NCI-H187 treated with DMSO at 0.1 percent for 48 hours (cell line): ENCODE data around the gene ZNF385B.
"Not testable (repeated sequence)": the region's sequence is repeated elsewhere in the genome, so short reads cannot be mapped to it uniquely, and the experiment has no call there.

Source experiments
- DNase-seq: peaks from one replicate; lab custom pipeline; 2025; lab: John Stamatoyannopoulos, UW

The ZNF385B gene

DNA sequence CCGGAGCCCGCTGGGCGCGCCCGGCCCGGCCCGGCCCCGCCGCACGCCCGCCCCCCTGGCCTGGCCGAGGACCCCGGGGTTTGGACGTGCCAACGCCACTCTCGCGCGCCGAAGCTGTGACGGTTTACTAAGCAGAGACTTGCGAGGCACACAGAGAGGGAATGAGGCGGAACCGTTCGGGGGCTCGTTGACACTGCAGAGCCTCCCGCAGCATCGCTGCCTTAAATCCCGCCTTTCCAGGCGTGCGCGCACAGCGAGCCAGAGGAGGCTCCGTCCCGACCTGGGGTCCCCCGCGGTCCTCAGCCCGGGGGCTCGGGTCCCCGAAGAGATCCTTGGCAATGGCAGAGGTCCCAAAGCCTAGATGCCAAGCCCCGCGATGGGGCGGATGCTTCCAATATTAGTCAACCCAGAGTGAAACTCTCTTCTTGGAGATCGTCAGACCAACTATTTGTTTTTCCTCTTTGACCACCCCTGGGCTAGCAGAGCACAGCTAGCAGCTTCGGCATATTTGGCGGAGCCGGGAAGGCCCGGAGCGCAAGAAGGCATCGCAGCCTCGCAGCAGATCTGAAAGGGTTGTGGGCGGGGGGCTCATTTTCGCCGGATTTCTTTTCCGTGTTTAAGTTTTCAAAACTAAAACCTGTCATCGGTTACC is at the start of gene ZNF385B:
TSS of gene ZNF385B (minus strand) at position 197 of the 652 bp plus-strand sequence.
- DNase-seq, result no peak

DNA sequence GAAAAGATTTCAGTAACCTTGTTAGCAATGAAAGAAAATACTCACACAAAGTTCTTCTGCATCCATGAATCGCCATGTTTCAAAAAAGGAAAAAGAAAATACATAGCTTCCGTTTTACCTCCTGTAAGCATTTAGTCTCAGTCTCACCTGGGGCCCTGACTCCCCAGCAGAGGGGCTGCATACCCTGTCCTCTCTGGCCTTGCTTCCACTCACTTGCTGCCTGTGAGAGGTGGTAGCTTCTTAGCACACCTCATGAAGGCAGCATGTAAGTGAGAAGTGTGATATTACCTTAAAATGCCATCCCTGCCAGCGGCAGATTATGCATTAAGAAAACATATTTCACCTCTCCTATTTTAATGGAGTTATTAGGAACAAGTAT is 49.3 kb upstream of the ZNF385B start:
- no peak for DNase-seq

DNA sequence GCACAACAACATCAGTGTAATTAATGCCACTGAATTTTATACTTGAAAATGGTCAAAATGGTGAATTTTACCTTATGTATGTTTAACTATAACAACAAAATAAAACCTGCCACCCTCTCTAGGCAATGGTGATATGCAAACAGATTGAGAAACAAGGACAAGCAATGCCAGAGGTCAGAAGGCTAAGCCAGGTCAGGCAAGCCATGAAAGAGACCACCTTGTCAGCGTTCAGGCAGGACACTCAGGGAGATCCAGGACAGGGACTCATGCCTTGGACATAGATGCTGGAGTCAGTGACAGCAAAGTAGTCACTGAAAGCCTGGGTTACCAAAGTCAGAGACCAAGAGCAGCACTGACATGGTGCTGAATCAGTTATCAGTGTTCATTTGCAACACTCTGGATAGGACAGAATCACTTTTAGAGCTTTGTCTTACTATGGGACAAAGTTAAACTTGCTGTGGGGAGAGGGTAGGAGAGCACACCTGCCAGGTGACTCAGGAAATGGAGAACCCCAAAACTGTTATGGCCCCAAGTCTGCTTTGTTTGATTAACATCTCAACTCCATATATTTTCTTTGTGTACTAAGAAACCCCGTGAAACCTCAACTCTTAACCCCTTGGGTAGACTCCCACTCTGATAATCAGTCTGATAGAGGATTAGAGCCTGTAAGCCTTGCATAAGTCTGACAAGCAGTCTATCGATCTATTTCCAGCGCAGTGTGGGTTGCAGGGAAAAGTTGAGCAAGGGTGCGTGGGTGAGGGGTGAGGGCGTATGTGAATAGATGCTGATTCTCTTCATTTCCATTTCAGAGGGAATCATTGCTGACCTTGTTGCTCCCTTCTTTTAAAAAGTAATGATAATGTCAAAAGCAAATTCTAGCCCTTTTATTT is 48.7 kb upstream of the ZNF385B start:
- DNase-seq, result no peak

DNA sequence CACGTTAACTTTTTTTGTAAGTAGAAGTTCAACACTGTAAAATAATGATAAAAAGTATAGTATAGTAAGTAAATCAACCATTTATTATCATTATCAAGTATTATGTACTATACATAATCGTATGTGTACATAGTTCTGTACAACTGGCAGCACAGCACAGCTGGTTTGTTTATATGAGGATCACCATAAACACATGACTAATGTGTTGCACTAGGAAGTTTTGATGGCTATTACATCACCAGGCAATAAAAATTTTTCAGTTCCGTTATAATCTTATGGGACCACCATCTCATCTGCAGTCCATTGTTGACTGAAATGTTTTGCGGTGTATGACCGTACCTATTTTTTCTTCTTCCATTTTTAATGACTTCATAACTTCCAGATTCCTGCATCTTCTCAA is 39.2 kb upstream of the ZNF385B start:
- no peak for DNase-seq

DNA sequence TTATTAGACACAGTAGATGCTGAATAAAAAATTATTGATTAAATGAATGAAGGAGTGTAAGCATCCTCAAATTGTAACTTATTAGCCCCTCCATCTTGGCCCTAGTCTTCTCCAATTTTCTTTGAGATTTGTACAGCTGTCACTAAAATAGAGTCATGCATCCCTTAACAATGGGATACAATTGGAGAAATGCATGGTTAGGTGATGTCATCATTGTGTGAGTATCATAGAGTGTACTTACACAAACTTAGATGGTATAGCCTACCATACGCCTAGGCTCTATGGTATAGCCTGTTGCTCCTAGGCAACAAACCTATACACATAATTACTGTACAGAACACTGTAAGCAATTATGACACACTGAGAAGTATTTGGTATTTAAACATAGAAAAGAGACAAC is 38.3 kb upstream of the ZNF385B start:
- DNase-seq, result no peak

DNA sequence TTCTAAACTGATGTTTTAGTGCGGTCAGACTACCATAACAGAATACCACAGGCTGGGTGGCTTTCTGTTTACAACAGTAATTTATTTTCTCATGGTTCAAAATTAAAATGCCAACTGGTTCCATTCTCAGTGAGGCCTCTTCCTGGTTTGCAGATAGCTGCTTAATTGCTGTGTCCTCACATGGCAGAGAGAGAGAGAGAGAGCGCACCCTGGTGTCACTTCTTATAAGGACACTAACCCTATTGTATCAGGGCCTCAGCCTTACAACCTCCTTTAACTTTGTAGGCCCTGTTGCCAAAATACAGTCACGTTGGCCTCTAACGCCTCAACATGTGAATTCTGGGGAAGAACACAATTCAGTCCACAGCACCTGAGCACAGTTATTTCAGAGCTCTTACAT is 37.5 kb upstream of the ZNF385B start:
- no peak for DNase-seq

DNA sequence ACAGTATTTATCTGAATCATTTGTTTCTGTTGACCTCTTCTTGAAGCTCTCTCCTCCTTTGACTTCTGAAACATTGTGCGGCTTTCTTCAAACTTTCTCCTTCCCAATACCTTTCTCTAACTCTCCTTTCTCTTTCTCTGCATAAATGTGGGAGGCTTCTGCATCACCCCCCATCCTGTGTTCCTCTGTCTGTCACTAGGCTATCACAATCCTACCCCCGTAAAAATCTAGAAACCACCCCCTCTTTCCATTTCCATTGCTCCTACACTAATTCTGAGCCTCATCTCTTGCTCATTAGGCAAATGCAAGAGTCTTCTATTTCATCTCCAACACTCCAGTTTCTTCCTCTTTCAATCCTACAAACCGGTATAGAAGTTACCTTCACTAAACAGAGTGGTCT is 32.2 kb upstream of the ZNF385B start:
- DNase-seq, result no peak

DNA sequence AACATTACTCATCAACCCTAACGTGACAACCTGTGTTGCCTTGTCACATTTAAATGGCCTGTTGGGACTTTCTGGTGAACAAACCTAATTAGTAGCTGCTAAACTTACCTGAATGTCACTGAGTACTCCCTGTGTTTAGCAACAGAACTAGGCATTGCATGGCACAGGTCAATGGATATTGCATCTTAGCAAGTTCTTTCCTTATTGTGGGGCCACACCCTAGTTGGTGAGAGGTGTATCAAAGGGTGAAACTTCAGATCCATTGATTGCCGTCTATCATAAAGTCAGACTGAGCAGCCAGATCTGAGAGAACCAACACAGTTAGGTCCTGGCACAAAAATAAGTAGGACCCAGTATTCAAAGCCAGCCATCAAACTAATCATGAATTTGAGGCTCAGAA is 29.8 kb upstream of the ZNF385B start:
- DNase-seq, result no peak

DNA sequence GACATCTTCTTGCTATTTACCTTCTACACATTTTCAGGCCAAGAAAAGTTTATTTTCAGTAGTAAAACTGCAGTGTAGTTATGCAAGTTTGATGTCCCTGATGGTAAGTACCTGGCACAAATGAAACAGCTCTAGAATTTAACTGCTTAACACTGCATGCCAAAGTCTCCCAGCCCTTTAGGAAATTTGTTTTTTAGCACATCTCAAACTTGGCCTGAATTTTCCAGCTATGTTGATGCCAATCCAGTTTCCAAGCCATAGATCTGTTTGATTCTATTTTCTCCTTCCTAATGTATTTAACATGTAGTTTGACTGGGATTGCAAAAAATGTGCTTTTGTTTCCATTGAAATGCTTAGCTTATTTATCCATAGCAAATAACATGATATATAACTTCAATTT is 29.3 kb upstream of the ZNF385B start:
- no peak for DNase-seq

DNA sequence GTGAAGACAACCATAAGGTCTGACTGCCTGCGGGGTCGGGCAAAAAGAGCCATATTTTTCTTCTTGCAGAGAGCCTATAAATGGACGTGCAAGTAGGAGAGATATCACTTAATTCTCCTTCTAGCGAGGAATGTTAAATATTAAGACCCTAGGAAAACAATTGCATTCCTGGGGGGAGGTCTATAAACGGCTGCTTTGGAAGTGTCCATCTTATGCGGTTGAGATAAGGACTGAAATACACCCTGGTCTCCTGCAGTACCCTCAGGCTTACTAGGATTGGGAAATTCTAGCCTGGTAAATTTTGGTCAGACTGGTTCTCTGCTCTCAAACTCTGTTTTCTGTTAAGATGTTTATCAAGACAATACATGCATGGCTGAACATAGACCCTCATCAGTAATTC is 27.2 kb upstream of the ZNF385B start:
- DNase-seq, result not testable (repeated sequence)

DNA sequence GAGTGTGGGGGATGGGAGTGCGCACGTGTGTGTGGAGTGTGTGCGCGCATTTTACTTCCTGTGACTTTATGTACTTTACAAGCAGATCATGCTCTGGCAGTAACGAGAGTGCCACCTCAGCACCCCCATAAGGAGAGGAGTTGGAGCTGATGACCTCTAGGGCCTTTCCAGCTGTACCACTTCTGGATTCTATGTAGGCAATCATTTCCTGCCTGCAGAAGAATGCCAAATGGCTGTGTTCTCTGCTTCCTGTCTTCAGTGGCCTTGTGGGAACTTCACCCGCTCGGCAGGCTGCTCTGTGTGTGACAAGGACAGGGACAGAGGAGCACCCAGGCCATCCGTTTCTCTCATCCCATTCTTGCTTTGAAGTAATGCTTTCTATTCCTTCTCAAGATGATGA is 22.8 kb upstream of the ZNF385B start:
- no peak for DNase-seq

DNA sequence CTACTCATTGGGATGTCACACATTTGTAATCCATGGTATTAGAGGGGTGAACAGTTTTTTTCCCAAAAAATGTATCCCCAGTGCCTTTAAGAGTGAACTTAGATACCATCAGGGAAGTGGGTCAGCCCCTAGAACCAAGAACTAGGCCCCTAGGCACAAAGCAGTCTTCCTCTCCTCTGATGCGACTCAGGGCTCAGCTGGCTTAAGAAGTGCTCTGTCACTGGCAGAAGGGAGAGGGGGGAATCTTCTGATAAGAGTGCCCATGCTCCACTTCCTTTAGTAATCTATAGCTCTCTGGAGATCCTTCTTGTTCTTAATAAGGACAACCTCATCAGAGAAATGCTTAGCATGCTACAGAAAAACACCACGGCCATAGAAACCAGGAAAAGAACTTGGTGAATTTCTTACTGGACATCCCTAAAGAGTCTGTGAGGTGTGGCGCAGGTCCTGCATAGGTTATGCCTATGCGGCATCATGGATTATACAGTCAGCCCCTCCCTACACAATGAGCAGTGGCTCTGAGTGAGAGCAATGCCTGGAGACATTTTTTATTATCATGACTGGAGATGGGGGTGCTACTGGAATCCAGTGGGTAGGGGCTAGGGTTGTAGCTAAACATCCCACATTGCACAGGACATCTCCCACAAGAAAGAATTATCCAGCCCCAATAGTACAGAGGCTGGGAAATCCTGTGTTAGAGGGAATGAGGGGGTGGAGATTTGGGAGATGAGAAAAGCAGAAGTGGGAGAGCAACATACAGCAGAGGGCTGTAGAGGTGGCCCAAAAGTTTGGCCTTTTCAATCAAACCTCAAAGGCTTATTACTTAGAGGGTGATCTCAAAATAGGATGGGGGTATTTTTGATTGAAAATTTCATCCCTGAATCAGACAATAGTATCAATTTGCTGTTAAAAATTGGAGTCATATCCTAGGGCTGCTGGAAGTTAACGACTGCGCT is 21.7 kb upstream of the ZNF385B start:
- DNase-seq, result no peak

DNA sequence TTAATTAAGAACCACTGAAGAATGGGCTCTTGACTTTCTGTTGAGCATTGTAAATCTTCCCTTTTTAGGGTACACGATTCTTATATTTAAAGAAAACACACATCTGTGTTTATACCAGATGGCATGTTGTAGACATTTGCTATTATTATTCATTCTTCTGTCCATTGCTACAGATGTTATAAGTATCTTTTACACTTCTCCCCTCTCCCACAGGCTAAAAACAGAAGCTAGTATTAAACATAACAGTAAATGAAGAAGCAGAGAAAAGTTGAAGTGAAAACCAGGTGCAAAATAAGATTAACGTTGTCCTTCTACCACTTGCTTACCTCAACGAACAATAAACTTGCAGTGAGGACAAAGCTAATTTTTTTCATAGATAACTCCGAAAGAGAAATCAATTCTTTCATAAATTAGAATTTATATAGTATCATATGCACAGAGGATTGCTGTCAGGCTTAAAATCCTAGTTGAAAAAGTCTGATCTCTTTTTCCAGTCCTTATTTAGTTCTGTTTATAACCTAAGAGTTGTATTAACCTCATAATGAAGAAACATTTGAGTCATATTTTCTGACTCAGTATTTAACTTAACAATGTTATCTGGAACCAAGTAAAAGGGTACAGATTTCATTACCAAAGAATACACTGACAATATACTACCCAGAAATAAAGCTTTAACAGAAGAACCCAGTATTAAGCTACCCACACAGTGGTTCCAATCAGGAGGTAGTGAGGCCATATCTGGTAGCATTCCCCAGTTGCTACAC is 16.4 kb upstream of the ZNF385B start:
- no peak for DNase-seq

DNA sequence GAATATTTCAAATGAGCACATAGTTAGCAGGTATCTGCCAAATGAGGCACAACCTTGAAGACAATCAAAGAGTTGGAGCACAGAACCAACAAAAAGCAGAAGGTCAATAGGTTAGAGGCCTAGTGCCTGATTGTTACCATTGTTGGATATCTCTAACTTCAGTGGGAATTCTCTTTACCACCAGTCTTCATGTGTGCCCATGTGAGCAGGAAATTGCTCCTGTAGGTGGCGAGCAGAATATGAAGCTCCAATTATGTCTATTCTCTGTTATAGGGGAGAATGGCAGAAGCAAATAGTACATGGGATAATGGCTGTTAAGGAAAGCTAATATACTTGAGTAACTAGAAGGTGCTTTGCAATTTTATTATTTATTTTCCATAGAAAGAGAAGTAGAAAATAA is 14.9 kb upstream of the ZNF385B start:
- no peak for DNase-seq

DNA sequence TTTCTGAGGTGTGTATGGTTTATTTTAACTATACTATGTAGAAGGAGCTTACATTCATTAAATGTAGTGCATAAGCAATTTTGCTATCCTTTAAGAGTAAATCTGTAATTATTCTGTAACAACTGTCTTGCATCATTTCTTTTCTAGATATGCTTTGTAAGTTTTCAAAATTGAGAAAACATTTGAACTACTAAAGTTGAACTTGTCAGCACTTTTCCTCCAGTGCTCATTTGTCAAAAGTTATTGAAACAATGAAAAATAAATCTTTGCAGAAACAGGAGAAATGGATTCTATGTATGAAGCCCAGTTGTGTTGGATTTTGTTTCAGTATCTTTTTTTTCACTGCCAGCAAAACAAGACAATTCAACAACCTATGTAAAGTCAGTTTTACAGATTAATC is 14.5 kb upstream of the ZNF385B start:
- no peak for DNase-seq

DNA sequence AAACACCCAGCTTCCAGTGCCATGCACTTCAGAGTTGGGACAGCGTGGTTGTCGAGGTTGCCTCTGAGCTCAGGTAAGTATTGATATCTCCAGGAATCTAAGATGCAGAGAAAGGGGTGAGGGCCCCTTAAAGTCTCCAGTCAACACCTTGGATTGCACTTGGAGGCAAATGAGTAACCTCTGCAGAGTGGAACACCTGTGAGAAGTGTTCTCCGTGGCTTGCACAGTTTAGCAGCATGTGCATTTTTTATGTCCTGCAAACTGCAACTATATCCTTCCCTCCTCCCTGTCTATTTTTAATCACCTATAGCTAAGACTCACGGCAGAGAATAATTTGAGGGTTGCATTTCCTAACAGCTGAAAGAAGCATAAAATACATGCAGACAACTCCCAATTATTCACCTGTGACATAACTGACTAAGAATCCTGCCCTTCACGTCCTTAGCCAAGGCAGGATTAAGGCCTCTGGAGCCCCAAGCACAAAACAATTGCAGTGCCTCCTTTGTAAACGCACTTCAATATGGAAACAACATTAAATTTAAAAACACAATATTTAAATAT is 1.6 kb upstream of the ZNF385B start:
- DNase-seq, result no peak

DNA sequence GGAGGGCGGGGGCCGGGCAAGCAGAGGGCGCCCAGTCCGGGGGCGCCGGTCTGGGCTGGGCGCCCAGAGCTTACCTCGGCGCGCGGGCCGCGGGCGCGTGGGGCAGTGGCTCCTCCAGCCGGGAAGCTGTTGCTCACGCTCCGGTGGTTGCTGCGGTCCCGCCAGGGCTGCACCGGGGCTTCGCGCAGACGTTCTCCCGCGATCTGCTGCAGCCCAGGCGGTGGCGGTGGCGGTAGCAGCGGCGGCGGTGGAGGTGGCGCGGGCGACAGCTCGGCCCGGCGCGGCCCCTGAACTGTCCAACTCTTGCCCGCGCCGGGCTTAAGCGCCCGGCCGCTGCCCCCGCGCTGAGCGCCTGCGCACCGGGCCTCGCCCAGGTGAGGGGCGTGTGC is 391 bp downstream of the ZNF385B start:
- no peak for DNase-seq

DNA sequence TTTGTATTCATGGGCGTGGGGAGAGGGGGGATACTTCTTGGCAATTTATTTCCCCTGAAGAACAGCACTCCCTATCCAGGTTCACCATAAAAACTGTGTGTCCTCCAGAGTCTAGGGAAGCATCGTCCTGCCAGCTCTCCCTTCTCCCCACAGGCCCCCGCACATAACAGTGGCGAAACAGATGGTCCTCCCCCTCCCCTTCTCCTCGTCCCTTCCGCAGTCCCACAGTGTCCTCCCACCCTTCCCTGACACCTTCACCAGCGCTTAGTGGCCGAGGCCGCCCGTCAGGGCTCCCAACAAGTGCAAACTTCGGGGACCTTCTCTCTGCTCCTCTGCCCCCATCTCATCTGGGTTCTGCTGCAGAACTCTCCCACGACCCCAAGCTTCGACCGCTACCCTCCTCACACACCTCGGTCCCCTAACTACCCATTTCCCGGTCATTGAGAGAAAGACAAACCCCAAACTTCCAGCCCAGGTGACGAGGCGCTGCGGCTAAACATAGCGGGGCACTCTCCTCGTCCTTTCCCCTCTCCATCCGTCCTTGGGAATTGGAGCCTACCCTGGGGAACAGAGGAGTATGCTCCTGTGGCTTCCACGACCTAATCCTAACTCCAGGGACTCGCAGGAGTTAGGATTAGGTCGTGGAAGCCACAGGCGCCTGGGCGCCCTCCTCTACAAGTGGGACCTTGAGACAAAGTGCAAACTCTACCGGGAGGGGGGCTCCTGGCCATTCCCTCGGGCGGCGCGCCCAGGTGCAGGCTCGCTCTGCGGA is 971 bp downstream of the ZNF385B start:
- DNase-seq, result no peak

DNA sequence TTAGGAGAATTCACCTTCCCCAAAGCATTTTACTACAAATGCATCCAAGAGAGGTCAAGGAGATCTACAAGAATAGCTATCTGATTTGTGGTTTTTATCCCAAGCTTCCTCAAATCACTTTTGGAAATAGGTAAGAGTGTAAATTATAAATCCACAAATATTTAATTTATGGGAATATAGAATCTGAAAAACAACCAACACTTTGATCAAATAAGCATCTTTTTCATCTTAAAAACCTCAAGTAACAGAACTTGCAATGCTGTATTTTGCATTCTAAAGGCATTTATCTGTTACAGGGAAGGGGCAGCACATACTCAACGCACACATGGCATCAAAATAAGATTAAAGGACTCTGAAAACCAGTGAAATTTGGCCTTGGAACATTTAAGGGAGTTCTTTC is 1.9 kb downstream of the ZNF385B start:
- no peak for DNase-seq

DNA sequence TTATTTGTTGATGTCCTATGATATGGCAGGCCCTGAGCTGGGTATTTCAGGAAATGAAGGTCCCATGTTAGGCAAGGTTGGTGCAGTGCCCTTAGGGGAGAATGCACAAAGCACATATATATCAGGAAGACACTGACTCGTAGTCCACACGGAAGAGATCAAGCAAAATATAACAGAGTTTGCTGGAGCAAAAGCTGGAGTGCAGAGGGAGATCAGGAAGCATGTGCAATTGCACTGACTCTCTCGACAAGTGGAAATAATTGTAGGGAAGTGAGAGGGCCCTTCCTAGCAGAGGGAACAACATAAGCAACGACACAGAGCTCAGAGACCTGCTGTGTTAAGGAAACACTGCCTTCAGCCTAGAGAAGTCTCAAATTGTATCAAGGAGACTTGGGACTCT is 4.2 kb downstream of the ZNF385B start:
- no peak for DNase-seq

DNA sequence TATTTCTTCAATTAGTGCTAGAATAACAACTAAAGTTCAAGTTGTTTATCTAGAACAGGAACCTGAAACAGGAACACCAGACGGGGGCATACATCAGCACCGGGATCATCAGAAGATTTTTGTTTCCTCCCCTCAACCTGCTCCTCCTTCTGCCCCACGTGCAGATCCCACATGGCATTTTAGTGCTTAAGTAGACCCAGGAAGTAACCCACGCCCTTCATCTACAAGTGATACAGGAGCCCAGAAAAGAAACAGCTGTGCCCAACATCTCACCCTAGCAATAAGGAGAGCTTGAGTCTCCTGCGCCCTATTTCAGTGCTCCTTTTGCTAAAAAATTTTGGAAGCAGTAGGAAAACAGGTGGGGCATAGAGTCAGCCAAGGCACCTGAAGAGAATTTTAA is 5.2 kb downstream of the ZNF385B start:
- DNase-seq, result no peak
